Kidney (tissue), 14 donors: ENCODE results near the gene RUVBL1. TPM values are rescaled to one million over a fixed set of nuclear protein-coding genes. Genes with fewer than 3 reads are reported as not detected.

Experiments
- DNase-seq, 5 donors: peaks; one replicate each; pipeline ENCODE4 v3.0.0-alpha.2; 2013 to 2020
- FAIRE-seq: peaks from 2 replicates; lab custom pipeline; 2012; peaks lifted over from hg19 to GRCh38; lab: Jason Lieb, UNC
- H3K27ac ChIP-seq, 2 donors: one replicate each; pipeline ENCODE4 v1.7.0; 2013; ENCODE audit warnings: low read depth in 2 of 2, low read length in 2 of 2, inconsistent platforms in 1 of 2
- H3K27me3 ChIP-seq: one replicate; pipeline ENCODE4 v1.7.1; 2013; ENCODE audit warnings: low read length, inconsistent platforms; ENCODE audit not compliant: control insufficient read depth, insufficient read depth
- H3K36me3 ChIP-seq, 3 donors: one replicate each; pipeline versions ENCODE4 v1.7.0 to v1.7.1; 2013; ENCODE audit warnings: low read length in 3 of 3, control low read depth in 1 of 3, inconsistent platforms in 1 of 3; ENCODE audit not compliant: insufficient read depth in 3 of 3, control insufficient read depth in 2 of 3
- H3K4me1 ChIP-seq, 3 donors: one replicate each; pipeline versions ENCODE4 v1.7.0 to v1.7.1; 2013; ENCODE audit warnings: low read length in 3 of 3, inconsistent platforms in 1 of 3, low read depth in 1 of 3; ENCODE audit not compliant: control insufficient read depth in 2 of 3, insufficient read depth in 2 of 3
- H3K4me3 ChIP-seq, 3 donors: one replicate each; pipeline versions ENCODE4 v1.7.0 to v1.8.1; 2013; ENCODE audit warnings: low read length in 3 of 3, control low read depth in 1 of 3, inconsistent platforms in 1 of 3
- H3K9ac ChIP-seq, 3 donors: one replicate each; pipeline versions ENCODE4 v1.7.0 to v1.7.1; 2013; ENCODE audit warnings: low read length in 3 of 3, control low read depth in 1 of 3, inconsistent platforms in 1 of 3
- H3K9me3 ChIP-seq, 3 donors: one replicate each; pipeline versions ENCODE4 v1.7.0 to v1.7.1; 2013; ENCODE audit warnings: low read length in 3 of 3, control low read depth in 1 of 3, inconsistent platforms in 1 of 3; ENCODE audit not compliant: control insufficient read depth in 2 of 3, insufficient read depth in 1 of 3
- CTCF ChIP-seq: IDR thresholded peaks from 3 replicates; pipeline ENCODE4 v1.5.1; 2012; ENCODE audit warnings: mild to moderate bottlenecking, moderate library complexity, borderline replicate concordance; ENCODE audit not compliant: insufficient read depth; ENCODE audit errors: extremely low read depth
- intact Hi-C: fragments of 100-400 bp; cut with DNase I; formaldehyde crosslinking; loops from one replicate; pipeline ENCODE4 v1.11.1; 2022
- polyA plus RNA-seq: library from polyadenylated mRNA; stranded (reverse); fragments of 350-450 nt; fragmentation: Illumina TruSeq; extraction: RNeasy Lipid Tissue Mini Kit (QIAGEN cat#74804); gene quantifications from one replicate; pipeline ENCODE4 v1.2.3, GENCODE V29; 2014; ENCODE audit warnings: low read depth, low replicate concordance; ENCODE audit not compliant: insufficient read depth
- total RNA-seq: library from RNA; stranded (reverse); fragmentation: NEBNext Ultra II Directional; extraction: Animal tissue kit (Norgen Biotek cat#: 25700); gene quantifications from one replicate; pipeline ENCODE4 v1.2.1, GENCODE V29; 2021
- donor health status: control.
- donor health status: control.
- donor health status: control.
- donor health status: control.
- donor health status: control.
- donor health status: DM: yes; HTN: yes; CAD: no.
- donor health status: Normal renal cell carcinoma (clear cell type).

RUVBL1 gene
- total and polyA plus RNA-seq, 2 donors from 2014 or later, result 32.7 to 41.9 TPM

- Histone ChIP-seq H3K4me3 (no peak overlapping the region), H3K27ac (no peak overlapping the region), H3K4me1 (peaks cover 3 to 30% (median 27%) of the 10 kb centered on the region in 3 donors), H3K27me3 (no peaks in the 10 kb centered on the region), H3K9me3 (no peaks in the 10 kb centered on the region), H3K9ac (no peak overlapping the region), H3K36me3 (peaks cover 0 to 4% (median 2%) of the 10 kb centered on the region in 3 donors)
- intact Hi-C loops, result no loop called here
- FAIRE-seq (no peak), DNase-seq (no peak)
- no peak for TF ChIP-seq CTCF
Observed at GRCh38 chr3:128078322-128078721, 45.3 kb downstream of the RUVBL1 start.

- Histone ChIP-seq H3K27me3 (no peaks in the 10 kb centered on the region), H3K27ac (no peak overlapping the region), H3K9me3 (no peaks in the 10 kb centered on the region), H3K9ac (no peak overlapping the region), H3K4me3 (no peak overlapping the region), H3K36me3 (peaks cover under 1 to 4% (median 2%) of the 10 kb centered on the region in 3 donors), H3K4me1 (peaks cover 3 to 26% (median 23%) of the 10 kb centered on the region in 3 donors)
- FAIRE-seq (no peak), DNase-seq (no peak)
- TF ChIP-seq CTCF, result no peak
- intact Hi-C loops, result no loop called here
Observed at GRCh38 chr3:128077665-128078064, 45.9 kb downstream of the RUVBL1 start.

- H3K27me3 ChIP-seq, result no peaks in the 10 kb centered on the region
- no peak for FAIRE-seq
- H3K9ac ChIP-seq, result no peak overlapping the region
- peaks cover 3 to 24% (median 20%) of the 10 kb centered on the region in 3 donors for H3K4me1 ChIP-seq
- no peaks in the 10 kb centered on the region for H3K9me3 ChIP-seq
- peaks cover 2 to 4% (median 3%) of the 10 kb centered on the region in 3 donors for H3K36me3 ChIP-seq
- no peak overlapping the region for H3K27ac ChIP-seq
- DNase-seq, result peak in 1 of 5 donors; percentile 21
- no peak for TF ChIP-seq CTCF
- peak overlapping the region in 1 of 3 donors; percentile 63 for H3K4me3 ChIP-seq
- intact Hi-C loops, result no loop called here
Observed at GRCh38 chr3:128077202-128077624, 46.4 kb downstream of the RUVBL1 start.
